BLaER1 (cell line): ENCODE results near the gene PTCHD4.
"Not testable (repeated sequence)": the region's sequence is repeated elsewhere in the genome, so short reads cannot be mapped to it uniquely, and the experiment has no call there.

Experiments
- H3K27ac ChIP-seq: shearing (Covaris generic); formaldehyde crosslinking; 2 replicates; pipeline ENCODE4 v1.8.1; 2022
- H3K27me3 ChIP-seq: shearing (Covaris generic); formaldehyde crosslinking; 2 replicates; pipeline ENCODE4 v1.8.1; 2022
- H3K36me3 ChIP-seq: shearing (Covaris generic); formaldehyde crosslinking; 2 replicates; pipeline ENCODE4 v1.8.1; 2022
- H3K4me1 ChIP-seq: shearing (Covaris generic); formaldehyde crosslinking; 2 replicates; pipeline ENCODE4 v1.8.1; 2022
- H3K4me2 ChIP-seq: shearing (Covaris generic); formaldehyde crosslinking; 2 replicates; pipeline ENCODE4 v1.8.1; 2022
- H3K4me3 ChIP-seq: shearing (Covaris generic); formaldehyde crosslinking; 2 replicates; pipeline ENCODE4 v1.8.1; 2022
- H3K9ac ChIP-seq: shearing (Covaris generic); formaldehyde crosslinking; 2 replicates; pipeline ENCODE4 v1.8.1; 2022
- H3K9me3 ChIP-seq: shearing (Covaris generic); formaldehyde crosslinking; 2 replicates; pipeline ENCODE4 v1.8.1; 2022
- H4K20me1 ChIP-seq: shearing (Covaris generic); formaldehyde crosslinking; 2 replicates; pipeline ENCODE4 v1.8.1; 2022
- Cebpa-rat ChIP-seq: shearing (Covaris generic); IDR thresholded peaks from 2 replicates; pipeline ENCODE4 v1.8.1; 2022

PTCHD4 gene

DNA sequence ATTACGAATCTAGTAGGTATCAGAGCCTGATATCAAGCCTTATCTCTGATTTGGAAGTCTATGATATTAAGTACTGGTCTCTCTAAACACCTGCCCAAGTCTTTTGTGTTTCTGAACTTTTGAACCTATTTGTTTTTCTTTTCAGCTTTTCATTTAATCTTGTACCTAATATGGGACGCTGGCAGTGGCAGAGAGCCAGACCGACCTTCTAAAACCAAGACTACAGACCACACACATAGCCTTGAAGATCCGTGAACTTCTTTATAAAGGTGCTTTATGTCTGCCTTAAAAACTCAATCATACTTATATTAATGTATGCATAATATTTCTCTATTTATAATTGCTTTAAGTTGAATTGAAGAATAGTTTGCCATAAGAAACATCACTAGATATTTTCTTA, 12.6 kb upstream of the PTCHD4 start:
- Histone ChIP-seq H3K36me3 (no peaks in the 10 kb centered on the region), H3K9me3 (no peaks in the 10 kb centered on the region), H3K4me1 (no peaks in the 10 kb centered on the region), H4K20me1 (no peaks in the 10 kb centered on the region), H3K27me3 (no peaks in the 10 kb centered on the region), H3K9ac (no peak overlapping the region), H3K4me2 (no peak overlapping the region), H3K4me3 (no peak overlapping the region), H3K27ac (no peak overlapping the region)
- TF ChIP-seq Cebpa-rat = no peak

DNA sequence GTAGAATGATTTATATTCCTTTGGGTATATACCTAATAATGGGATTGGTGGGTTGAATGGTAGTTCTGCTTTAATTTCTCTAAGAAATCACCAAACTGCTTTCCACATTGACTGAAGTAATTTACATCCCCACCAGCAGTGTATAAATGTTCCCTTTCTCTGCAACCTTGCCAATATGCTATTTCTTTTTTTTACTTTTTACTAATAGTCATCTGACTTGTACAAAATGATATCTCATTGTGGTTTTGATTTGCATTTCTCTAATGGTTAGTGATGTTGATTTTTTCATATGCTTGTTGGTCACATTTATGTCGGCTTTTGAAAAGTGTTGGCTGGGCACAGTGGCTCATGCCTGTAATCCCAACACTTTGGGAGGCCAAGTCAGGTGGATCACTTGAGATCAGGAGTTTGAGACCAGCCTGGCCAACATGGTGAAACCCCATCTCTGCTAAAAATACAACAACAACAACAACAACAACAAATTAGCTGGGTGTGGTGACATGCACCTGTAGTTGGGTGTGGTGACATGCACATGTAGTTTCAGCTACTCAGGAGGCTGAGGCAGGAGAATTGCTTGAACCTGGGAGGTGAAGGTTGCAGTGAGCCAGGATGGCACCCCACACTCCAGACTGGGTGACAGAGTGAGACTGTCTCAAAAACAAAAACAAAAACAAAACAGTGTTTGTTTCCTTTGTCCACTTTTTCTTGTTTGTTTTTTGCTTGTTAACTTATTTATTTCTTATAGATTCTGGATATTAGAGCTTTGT, 11.2 kb upstream of the PTCHD4 start:
- H3K27me3 ChIP-seq, H3K27ac ChIP-seq, H3K4me3 ChIP-seq, H3K4me1 ChIP-seq, H3K9me3 ChIP-seq, H3K36me3 ChIP-seq, H3K4me2 ChIP-seq, H4K20me1 ChIP-seq, H3K9ac ChIP-seq: not testable (repeated sequence)

DNA sequence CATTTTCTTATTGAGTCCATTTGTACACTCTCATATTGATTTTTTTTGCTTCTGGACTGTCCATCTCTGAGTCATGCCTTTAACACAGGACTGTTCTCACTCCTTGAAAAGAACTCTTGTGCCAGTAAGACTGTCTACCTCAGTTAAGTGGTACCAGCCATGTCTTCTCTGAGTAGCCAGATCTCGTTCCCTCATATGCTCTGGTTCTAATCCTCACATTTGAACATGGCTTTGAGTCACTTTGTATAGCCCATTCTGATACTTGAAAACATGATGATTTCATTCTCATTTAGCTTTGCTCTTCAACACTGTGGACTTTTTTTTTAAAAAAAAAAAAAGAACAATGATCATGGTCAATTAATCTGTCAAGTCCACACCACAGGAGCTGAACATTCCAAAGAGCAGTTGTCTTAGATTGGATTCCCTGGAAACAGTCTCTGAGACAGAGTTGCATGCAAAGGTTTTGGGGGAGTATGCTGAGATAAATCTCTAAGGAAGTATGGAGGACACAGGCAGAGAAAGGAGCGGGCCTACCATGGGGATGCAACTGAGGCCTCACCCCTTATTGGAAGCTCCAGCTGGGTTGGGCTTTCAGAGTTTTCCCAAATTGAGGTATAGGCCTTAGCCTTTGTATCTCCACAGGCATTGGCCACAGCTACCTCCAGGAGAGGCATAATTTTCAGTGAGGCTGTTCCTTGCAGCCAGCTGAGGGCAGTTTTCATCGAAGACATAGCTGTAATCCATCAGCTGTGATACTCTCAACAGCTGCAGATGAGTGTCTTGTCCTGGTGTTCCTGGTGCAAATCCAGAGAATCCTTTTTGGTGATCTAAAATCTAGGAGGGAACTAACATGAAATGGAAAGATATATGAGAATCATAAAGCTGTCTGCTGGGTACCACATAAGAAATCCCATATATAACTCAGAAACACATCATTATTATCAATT, 6.0 kb upstream of the PTCHD4 start:
- Histone ChIP-seq H3K4me3 (no peak overlapping the region), H3K9me3 (no peaks in the 10 kb centered on the region), H3K36me3 (no peaks in the 10 kb centered on the region), H3K4me1 (no peaks in the 10 kb centered on the region), H3K4me2 (no peak overlapping the region), H3K9ac (no peak overlapping the region), H3K27me3 (no peaks in the 10 kb centered on the region), H3K27ac (no peak overlapping the region), H4K20me1 (no peaks in the 10 kb centered on the region)
- no peak for TF ChIP-seq Cebpa-rat

DNA sequence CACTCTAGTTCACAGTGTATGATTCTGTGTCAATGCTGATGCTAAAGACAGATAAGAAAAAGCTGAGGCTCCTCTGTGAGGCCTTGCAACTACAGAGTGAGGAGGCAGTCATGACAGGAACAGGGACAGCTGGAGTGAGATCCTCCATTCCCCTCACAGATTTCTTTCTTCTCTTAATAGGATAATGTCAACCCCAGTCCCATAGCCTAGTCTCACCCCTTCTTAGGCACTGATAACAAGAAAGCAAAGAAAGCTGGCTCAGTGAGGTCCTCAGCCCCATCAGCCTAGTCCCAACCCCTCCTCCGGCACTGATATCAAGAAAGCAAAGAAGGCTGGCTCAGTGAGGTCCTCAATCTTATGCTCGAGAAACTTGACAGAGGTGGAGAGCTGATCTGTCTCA, 2.1 kb upstream of the PTCHD4 start:
- no peak for TF ChIP-seq Cebpa-rat
- no peak overlapping the region for H3K9ac ChIP-seq
- no peaks in the 10 kb centered on the region for H3K4me1 ChIP-seq
- no peak overlapping the region for H3K4me3 ChIP-seq
- H3K36me3 ChIP-seq = no peaks in the 10 kb centered on the region
- H3K4me2 ChIP-seq = no peak overlapping the region
- no peaks in the 10 kb centered on the region for H3K27me3 ChIP-seq
- no peaks in the 10 kb centered on the region for H4K20me1 ChIP-seq
- no peaks in the 10 kb centered on the region for H3K9me3 ChIP-seq
- H3K27ac ChIP-seq = no peak overlapping the region

DNA sequence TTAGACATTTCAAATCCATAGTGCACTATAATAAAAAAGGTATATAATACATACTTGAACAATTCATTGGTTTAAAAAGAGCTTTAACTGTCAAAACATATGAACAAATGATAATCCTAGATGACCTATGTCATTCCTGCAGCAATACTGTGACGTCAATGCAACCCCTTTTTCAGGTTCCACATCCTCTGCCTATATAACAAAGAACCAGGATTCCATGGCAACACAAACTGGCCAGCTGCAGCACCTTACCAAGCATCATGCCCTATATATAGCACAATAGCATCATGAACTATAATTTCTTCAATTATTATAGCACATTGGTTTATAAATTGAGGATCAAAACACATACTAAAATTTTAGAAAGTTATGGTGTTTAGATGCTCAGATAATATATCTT, 578 bp upstream of the PTCHD4 start:
- no peak overlapping the region for H3K4me3 ChIP-seq
- no peaks in the 10 kb centered on the region for H3K4me1 ChIP-seq
- H3K9ac ChIP-seq = no peak overlapping the region
- no peaks in the 10 kb centered on the region for H3K36me3 ChIP-seq
- no peaks in the 10 kb centered on the region for H4K20me1 ChIP-seq
- no peak overlapping the region for H3K4me2 ChIP-seq
- H3K27me3 ChIP-seq = no peaks in the 10 kb centered on the region
- H3K27ac ChIP-seq = no peak overlapping the region
- TF ChIP-seq Cebpa-rat = no peak
- H3K9me3 ChIP-seq = no peaks in the 10 kb centered on the region

DNA sequence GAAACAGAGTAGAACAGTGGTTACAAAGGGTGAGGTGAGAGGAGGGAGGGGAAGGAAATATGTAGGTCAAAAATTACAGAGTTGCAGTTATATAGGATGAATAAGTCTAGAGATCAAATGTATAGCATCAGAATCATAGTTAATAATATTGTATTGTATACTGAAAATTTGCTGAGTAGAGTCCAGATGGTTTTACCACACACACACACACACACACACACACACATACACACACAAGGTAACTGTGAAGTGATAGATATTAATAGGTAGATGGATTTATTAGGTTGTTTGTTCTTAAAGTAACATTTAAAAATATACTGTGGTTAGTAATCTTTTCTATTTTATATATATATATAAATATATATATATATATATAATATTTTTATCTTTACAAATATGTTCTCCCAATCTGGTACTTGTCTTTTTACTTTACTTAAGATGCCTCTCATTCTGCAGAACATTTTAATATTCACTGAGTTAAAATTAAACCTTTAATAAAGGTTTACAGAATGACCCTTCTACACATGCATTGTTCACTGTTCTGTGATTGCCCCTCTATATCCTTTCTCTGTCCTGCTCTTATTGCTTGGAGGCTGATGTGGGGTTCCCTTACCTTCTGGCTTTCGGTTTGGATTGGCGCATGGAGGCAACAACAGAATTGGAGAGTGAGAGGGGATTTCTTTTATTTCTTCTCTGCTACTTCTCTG, 408 bp downstream of the PTCHD4 start:
- Histone ChIP-seq H3K9me3 (no peaks in the 10 kb centered on the region), H3K4me1 (no peaks in the 10 kb centered on the region), H4K20me1 (no peaks in the 10 kb centered on the region), H3K9ac (no peak overlapping the region), H3K27ac (no peak overlapping the region), H3K36me3 (no peaks in the 10 kb centered on the region), H3K4me3 (no peak overlapping the region), H3K4me2 (no peak overlapping the region), H3K27me3 (no peaks in the 10 kb centered on the region)
- TF ChIP-seq Cebpa-rat = no peak

DNA sequence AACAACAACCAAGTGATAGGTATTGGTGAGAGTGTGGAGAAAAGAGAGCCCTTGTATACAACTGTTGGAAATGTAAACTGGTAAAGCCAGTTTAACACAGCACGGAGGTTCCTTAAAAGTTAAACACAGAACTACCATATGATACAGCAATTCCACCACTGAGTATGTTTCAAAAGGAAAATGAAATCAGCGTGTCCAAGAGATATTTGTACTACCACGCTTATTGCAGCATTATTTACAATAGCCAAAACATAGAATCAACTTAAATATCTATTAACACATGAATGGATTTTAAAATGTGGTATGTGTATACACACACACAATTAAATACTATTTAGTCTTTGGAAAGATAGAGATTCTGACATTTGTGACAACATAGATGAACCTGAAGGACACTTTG, 1.1 kb downstream of the PTCHD4 start:
- Histone ChIP-seq H3K4me1 (no peaks in the 10 kb centered on the region), H3K4me3 (no peak overlapping the region), H3K9me3 (no peaks in the 10 kb centered on the region), H3K9ac (no peak overlapping the region), H3K36me3 (no peaks in the 10 kb centered on the region), H3K27ac (no peak overlapping the region), H3K27me3 (no peaks in the 10 kb centered on the region), H4K20me1 (no peaks in the 10 kb centered on the region), H3K4me2 (no peak overlapping the region)
- TF ChIP-seq Cebpa-rat = no peak

DNA sequence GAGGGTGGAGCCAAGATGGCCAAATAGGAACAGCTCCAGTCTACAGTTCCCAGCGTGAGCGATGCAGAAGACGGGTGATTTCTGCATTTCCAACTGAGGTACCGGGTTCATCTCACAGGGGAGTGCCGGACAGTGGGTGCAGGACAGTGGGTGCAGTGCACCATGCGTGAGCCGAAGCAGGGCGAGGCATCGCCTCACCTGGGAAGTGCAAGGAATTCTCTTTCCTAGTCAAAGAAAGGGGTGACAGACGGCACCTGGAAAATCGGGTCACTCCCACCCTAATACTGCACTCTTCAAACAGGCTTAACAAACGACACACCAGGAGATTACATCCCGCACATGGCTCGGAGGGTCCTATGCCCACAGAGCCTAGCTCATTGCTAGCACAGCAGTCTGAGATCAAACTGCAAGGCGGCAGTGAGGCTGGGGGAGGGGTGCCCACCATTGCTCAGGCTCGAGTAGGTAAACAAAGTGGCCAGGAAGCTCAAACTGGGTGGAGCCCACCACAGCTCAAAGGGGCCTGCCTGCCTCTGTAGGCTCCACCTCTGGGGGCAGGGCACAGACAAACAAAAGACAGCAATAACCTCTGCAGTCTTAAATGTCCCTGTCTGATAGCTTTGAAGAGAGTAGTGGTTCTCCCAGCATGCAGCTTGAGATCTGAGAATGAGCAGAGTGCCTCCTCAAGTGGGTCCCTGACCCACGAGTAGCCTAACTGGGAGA, 8.4 kb downstream of the PTCHD4 start:
- not testable (repeated sequence) for H3K27ac ChIP-seq, H4K20me1 ChIP-seq, H3K9me3 ChIP-seq, H3K4me2 ChIP-seq, H3K36me3 ChIP-seq, H3K27me3 ChIP-seq, H3K4me3 ChIP-seq, H3K9ac ChIP-seq, H3K4me1 ChIP-seq

DNA sequence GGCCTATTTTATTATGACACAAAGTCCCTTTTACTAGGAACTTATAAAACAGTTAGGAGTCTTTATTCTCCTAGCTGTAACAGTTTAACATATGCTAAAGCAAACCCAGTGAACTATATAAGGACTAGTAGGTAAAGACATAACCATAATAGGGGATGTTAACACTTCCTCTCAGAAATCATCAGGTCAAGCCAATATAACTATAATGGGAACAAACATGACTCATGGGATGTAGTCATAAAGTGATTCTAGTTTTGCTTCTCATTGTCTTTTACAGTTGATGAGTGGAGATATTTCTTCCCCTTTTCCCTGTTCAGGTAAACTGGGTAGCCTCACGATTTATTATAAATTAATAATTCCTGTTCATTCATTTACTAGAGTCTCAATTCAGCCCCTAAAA, 9.7 kb downstream of the PTCHD4 start:
- Histone ChIP-seq H3K36me3 (no peaks in the 10 kb centered on the region), H3K9me3 (no peaks in the 10 kb centered on the region), H4K20me1 (no peaks in the 10 kb centered on the region), H3K27ac (no peak overlapping the region), H3K4me2 (no peak overlapping the region), H3K9ac (no peak overlapping the region), H3K27me3 (no peaks in the 10 kb centered on the region), H3K4me3 (no peak overlapping the region), H3K4me1 (no peaks in the 10 kb centered on the region)
- TF ChIP-seq Cebpa-rat = no peak
